Renal pelvis (tissue), 4 donors: ENCODE results near the gene RAB13. TPM values are rescaled to one million over a fixed set of nuclear protein-coding genes. Genes with fewer than 3 reads are reported as not detected.

ENCODE experiments used
- DNase-seq: peaks from one replicate; pipeline ENCODE4 v3.0.0-alpha.2; 2013
- polyA plus RNA-seq, 3 donors: library from polyadenylated mRNA; unstranded; fragments of 120-200 nt; gene quantifications; one replicate each; pipeline ENCODE4 v1.2.1, GENCODE V29; 2013; ENCODE audit not compliant: insufficient read length in 3 of 3

RAB13 gene
- polyA plus RNA-seq, 3 donors = 153 to 184 (median 182) TPM

DNA sequence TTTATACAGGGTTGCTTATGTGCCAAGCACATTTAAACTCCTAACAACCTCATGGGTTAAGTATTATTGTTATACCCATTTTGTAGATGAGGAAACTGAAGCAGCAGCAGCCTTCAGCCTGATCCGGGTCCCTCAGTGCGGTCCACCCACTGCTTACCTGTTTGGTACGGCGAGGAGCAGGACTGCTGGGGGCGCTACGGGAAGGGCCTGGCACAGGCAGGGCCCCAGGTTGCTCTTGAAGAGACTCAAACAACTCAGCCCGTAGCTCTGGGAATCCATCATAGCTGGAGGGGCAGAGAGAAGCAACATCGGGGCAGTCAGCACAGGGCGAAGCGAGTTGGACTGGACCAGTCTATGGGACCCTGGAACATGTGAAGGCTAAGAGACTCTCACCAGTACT lies 48.8 kb downstream of the RAB13 start:
- no peak for DNase-seq

DNA sequence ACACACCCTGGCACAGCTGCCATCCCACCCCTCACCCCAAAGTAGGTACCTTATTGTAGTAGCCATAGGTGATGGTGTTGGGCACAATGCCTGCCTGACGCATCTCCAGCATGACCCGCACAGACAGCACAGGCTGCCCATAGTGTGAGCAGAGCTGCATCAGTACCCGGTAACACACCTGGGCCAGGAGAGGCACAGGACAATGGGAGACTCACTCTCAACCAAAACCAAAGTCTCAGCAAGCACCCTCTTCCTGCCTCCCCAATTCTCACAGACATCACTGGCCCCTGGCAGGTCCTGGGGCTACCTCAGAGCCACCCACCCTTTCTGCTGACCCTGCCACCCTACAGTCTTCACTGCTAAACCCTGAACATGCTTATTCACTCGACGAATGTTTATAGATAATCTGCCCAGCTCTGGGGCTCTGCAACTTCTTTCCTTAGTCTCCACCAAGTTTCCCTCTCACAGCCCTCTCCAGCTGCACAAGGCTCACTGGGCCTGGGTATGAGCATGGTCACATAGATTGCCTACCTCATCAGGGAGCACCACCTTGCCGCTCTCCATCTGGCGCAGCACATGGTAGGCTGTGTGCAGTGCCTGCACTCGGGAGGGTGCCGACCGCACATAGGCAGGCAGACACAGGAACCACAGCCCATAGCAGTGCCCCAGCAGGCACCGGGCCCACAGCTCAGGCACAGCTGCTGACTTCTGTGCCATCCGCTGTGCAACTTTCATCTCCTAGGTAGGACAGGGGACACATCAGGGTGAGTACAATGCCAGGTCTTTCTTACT lies 49.9 kb downstream of the RAB13 start:
- no peak for DNase-seq

DNA sequence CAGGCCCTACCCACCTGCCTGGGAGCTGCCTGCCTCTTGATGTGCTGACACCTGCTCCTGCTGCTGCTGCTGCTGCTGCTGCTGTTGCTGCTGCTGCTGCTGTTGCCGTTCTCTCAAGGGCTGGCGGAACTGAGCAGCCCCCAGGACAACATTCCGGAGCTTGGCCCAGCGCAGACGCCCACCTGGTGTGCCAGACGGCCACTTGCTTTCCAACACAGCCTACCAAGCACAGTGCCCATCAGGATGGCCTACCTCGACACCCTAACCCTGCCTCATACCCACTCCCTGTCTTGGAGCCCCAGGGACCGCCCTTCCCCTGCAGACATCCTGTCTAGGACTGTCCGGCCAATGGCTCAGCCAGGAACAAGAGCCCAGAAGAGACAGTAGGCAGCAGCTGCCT lies 51.4 kb downstream of the RAB13 start:
- no peak for DNase-seq

DNA sequence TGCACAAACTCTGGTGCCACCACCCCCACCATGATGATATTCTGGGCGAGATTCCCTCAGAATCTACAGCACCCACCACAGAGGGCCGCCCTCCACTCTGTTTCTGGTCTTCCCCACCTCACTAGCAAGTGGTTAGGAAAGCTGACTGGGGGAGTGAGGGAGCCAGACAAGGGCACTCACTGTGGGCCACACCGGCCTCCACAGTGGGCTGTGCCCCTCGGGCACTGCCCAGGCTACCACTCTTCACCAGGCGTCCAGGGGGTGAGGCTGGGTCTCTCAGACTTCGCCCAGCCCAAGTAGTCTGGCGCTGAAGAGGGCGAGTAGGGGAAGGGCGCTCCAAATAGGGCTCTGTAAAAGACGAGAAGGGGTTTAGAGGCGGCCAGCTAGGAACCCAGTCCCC lies 52.2 kb downstream of the RAB13 start:
- no peak for DNase-seq

DNA sequence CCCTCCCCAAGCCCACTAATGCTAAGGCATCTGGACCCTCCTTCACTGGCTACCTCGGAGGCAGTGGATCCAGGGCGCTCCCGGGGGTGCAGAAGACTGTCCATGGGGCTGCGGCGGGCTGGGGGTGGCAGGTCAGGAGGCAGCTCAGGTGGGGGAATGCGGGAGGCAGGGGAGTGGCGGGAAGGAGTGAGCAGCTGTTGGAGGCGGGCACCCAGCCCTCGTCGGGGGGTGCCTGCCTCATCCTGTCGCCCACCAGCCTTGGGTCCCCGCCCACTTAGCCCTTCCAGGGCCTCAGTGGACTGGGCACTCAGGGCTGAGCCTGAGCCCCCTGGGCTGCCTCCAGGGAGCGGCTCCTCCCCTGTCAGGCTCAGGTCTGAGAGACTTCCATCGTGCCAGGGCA lies 52.7 kb downstream of the RAB13 start:
- no peak for DNase-seq

DNA sequence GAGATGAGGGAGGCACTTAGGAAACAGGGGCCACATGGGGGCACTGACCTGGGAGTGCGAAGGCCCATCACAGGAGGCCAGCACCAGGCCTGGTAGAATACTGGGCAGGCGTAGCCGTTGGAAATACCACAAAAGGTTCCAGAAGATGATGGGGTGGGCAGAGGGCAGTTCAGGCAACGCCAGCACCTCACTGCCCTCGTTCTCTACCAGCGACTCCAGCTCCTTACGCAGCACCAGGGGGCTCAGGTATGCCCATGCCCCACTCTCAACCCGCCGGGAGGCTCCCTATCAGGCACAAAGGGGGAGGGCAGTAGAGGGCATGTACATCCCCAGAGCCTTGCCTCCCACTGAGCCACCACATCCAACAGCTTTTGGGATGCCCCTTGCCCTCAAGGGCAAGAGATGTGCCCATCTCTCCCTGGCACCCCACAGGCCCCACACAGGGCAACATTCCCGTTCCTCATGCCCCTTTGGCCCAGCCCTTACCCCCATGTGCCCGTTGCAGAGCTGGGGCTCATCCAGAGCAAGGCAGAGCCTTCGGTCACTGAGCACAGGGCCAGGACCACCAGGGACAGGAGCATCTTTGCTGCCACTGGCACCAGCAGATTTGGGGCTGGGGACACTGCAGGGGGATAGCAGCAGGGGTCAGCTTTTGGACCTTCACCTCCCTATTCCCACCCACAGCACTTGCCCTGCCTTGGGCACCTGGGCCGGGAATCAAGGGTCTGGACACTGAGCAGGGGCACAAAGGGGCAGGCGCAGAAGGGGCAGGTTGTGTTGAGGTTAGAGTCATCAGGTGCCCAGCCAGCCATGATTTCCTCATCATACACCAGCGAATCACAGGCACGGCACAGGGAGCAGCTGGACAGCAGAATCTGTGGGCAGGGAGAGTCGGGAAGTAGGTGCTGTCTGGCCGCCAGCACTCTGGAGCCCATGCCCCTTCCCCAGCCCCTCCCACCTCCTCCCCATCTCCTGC lies 53.7 kb downstream of the RAB13 start:
- DNase-seq = no peak

Other genes with a start within 250 kb of the RAB13 start
- 10 to 100 TPM; 36.4 to 44.4 (median 40.0) TPM for gene SLC27A3, start 210.9 kb downstream of the RAB13 start, polyA plus RNA-seq
- 10 to 100 TPM; 25.5 to 38.5 (median 34.4) TPM for gene GATAD2B, start 63.4 kb downstream of the RAB13 start, polyA plus RNA-seq
- gene DENND4B, start 39.6 kb downstream of the RAB13 start, polyA plus RNA-seq = 10 to 100 TPM; 36.8 to 50.1 (median 49.5) TPM
- gene CRTC2, start 27.7 kb downstream of the RAB13 start, polyA plus RNA-seq = 10 to 100 TPM; 40.9 to 57.5 (median 55.0) TPM
- gene SLC39A1, start 22.8 kb downstream of the RAB13 start, polyA plus RNA-seq = 10 to 100 TPM; 86.3 to 94.0 (median 87.2) TPM
- 10 to 100 TPM; 32.1 to 43.2 (median 42.6) TPM for gene CREB3L4, start 18.4 kb downstream of the RAB13 start, polyA plus RNA-seq
- 100 to 1,000 TPM; 103 to 125 (median 103) TPM for gene JTB, start 8.7 kb downstream of the RAB13 start, polyA plus RNA-seq
- gene RPS27, start 4.4 kb upstream of the RAB13 start, polyA plus RNA-seq = 1,000 to 10,000 TPM; 2,710 to 3,426 (median 2,811) TPM
- gene NUP210L, start 168.7 kb upstream of the RAB13 start, polyA plus RNA-seq = under 1 TPM; 0.06 to 0.30 (median 0.16) TPM
- gene TPM3, start 205.8 kb upstream of the RAB13 start, polyA plus RNA-seq = 100 to 1,000 TPM; 266 to 285 (median 281) TPM
- not detected for gene CFAP141, start 220.0 kb upstream of the RAB13 start, polyA plus RNA-seq
- gene UBAP2L, start 234.6 kb upstream of the RAB13 start, polyA plus RNA-seq = 100 to 1,000 TPM; 173 to 201 (median 194) TPM